Caco-2 (cell line): ENCODE measurements around the gene ERI3. TPM values are rescaled to one million over a fixed set of nuclear protein-coding genes. Genes with fewer than 3 reads are reported as not detected.

Source experiments
- BruUV-seq: library from RNA; stranded (reverse); fragments of 400-500 nt; replicated peaks from 2 replicates; lab custom pipeline; 2021; lab: Mats Ljungman, UMichigan
- CTCF ChIA-PET: fragments of 300-600 bp; sonication (Branson Sonifier 250); formaldehyde crosslinking; loops from one replicate; lab custom pipeline; 2022; ENCODE audit warnings: antibody characterized with exemption; lab: Charles Lee
- POLR2A ChIA-PET: fragments of 300-600 bp; sonication (Branson Sonifier 250); formaldehyde crosslinking; loops from one replicate; lab custom pipeline; 2022; ENCODE audit warnings: antibody characterized with exemption; lab: Charles Lee
- DNase-seq, 2 experiments: peaks; one replicate each; pipeline versions ENCODE4 v3.0.0 to v3.0.0-alpha.2; 2020 to 2022
- H3K27me3 ChIP-seq: replicated peaks from 2 replicates; pipeline ENCODE4 v1.6.0; 2011; ENCODE audit warnings: low read length; ENCODE audit not compliant: control insufficient read depth, insufficient read depth
- H3K36me3 ChIP-seq: 2 replicates; pipeline ENCODE4 v1.5.1; 2011; ENCODE audit warnings: low read length; ENCODE audit not compliant: control insufficient read depth, insufficient read depth
- H3K4me1 ChIP-seq: fragments of 250-450 bp; sonication (Bioruptor Pico); 2 replicates; pipeline ENCODE4 v1.5.1; 2020; ENCODE audit warnings: mild to moderate bottlenecking
- H3K4me3 ChIP-seq: 2 replicates; pipeline ENCODE4 v1.5.1; 2011; ENCODE audit warnings: low read depth, mild to moderate bottlenecking, control low read depth, low read length
- H3K9me3 ChIP-seq: fragments of 250-450 bp; sonication (Bioruptor Pico); 2 replicates; pipeline ENCODE4 v1.5.1; 2020; ENCODE audit warnings: mild to moderate bottlenecking, moderate library complexity
- H3K27ac Mint-ChIP-seq: one replicate; pipeline ENCODE4 v1.8.0; 2022; ENCODE audit warnings: mixed read lengths; ENCODE audit not compliant: unreplicated experiment
- H3K27me3 Mint-ChIP-seq: one replicate; pipeline ENCODE4 v1.8.0; 2022; ENCODE audit warnings: mixed read lengths; ENCODE audit not compliant: insufficient read depth, unreplicated experiment
- H3K36me3 Mint-ChIP-seq: one replicate; pipeline ENCODE4 v1.8.0; 2022; ENCODE audit warnings: mild to moderate bottlenecking, mixed read lengths; ENCODE audit not compliant: insufficient read depth, unreplicated experiment
- H3K4me1 Mint-ChIP-seq: one replicate; pipeline ENCODE4 v1.8.0; 2022; ENCODE audit warnings: low read depth, mixed read lengths; ENCODE audit not compliant: unreplicated experiment
- H3K4me3 Mint-ChIP-seq: one replicate; pipeline ENCODE4 v1.8.0; 2022; ENCODE audit warnings: mild to moderate bottlenecking, moderate library complexity, mixed read lengths; ENCODE audit not compliant: unreplicated experiment
- H3K9me3 Mint-ChIP-seq: one replicate; pipeline ENCODE4 v1.8.0; 2022; ENCODE audit warnings: mixed read lengths; ENCODE audit not compliant: unreplicated experiment
- CTCF ChIP-seq, 2 experiments: fragments of 200-600 bp in 1 of 2; IDR thresholded peaks; 1 replicate in 1 of 2; 2 replicates in 1 of 2; pipeline versions ENCODE4 v1.5.1 to v1.8.0; 2011 to 2022; ENCODE audit warnings: antibody characterized with exemption in 1 of 2, control low read depth in 1 of 2, inconsistent platforms in 1 of 2, low read depth in 1 of 2, low read length in 1 of 2, mild to moderate bottlenecking in 1 of 2, moderate library complexity in 1 of 2; ENCODE audit not compliant: insufficient read depth in 1 of 2, severe bottlenecking in 1 of 2, unreplicated experiment in 1 of 2
- intact Hi-C: fragments of 100-400 bp; cut with micrococcal nuclease; formaldehyde crosslinking; loops from one replicate; pipeline ENCODE4 v1.10.0; 2022; ENCODE audit not compliant: unreplicated experiment
- total RNA-seq: library from RNA; stranded (reverse); gene quantifications from 2 replicates; pipeline ENCODE4 v1.2.3, GENCODE V29; 2022

Gene ERI3
- total RNA-seq, 1 experiment from 2014 or later = 38.2 TPM

GRCh38 chr1:44282704-44283426 lies 72.2 kb downstream of the ERI3 start:
- peaks cover 8% of the 10 kb centered on the region for H3K36me3 Mint-ChIP-seq

GRCh38 chr1:44281962-44282703 lies 72.9 kb downstream of the ERI3 start:
- no TSS peak for BruUV-seq
- Mint-ChIP-seq H3K27me3 (no peaks in the 10 kb centered on the region), H3K36me3 (peaks cover 8% of the 10 kb centered on the region), H3K27ac (no peak overlapping the region), H3K9me3 (no peaks in the 10 kb centered on the region), H3K4me1 (peaks cover 8% of the 10 kb centered on the region), H3K4me3 (no peak overlapping the region)
- no peak overlapping the region for H3K4me3 ChIP-seq
- POLR2A ChIA-PET = no interaction called here
- intact Hi-C loops = no loop called here
- no peak for TF ChIP-seq CTCF (IDR thresholded peaks at IDR 0.05; ENCODE audit: insufficient read depth in 1 of 2, low read depth in 1 of 2, low read length in 1 of 2, severe bottlenecking in 1 of 2, unreplicated experiment in 1 of 2)
- no peaks in the 10 kb centered on the region for H3K36me3 ChIP-seq
- no peaks in the 10 kb centered on the region for H3K27me3 ChIP-seq
- no peak for DNase-seq
- CTCF ChIA-PET = interaction anchor here (1.4 kb wide), 1 partner anchor 64 kb away, joined by 4 read pairs; no protein-coding TSS in a partner anchor
- no peaks in the 10 kb centered on the region for H3K9me3 ChIP-seq
- peaks cover 3% of the 10 kb centered on the region for H3K4me1 ChIP-seq

More at GRCh38 chr1:44282704-44283426, 72.2 kb downstream of the ERI3 start:
- Histone ChIP-seq H3K4me3 (no peak overlapping the region), H3K9me3 (no peaks in the 10 kb centered on the region), H3K36me3 (no peaks in the 10 kb centered on the region), H3K27me3 (no peaks in the 10 kb centered on the region), H3K4me1 (peaks cover 3% of the 10 kb centered on the region)
- Mint-ChIP-seq H3K4me1 (peaks cover 8% of the 10 kb centered on the region), H3K4me3 (no peak overlapping the region), H3K9me3 (no peaks in the 10 kb centered on the region), H3K27ac (peak overlapping the region; percentile 65), H3K27me3 (no peaks in the 10 kb centered on the region)
- intact Hi-C loops = no loop called here
- POLR2A ChIA-PET = no interaction called here
- DNase-seq = no peak
- TF ChIP-seq CTCF (IDR thresholded peaks at IDR 0.05; ENCODE audit: insufficient read depth in 1 of 2, low read depth in 1 of 2, low read length in 1 of 2, severe bottlenecking in 1 of 2, unreplicated experiment in 1 of 2) = no peak
- CTCF ChIA-PET = interaction anchor here (1.4 kb wide), 1 partner anchor 65 kb away, joined by 4 read pairs; no protein-coding TSS in a partner anchor
- BruUV-seq = no TSS peak

- no TSS peak for BruUV-seq
- H3K4me3 ChIP-seq = no peak overlapping the region
- DNase-seq = no peak
- no peaks in the 10 kb centered on the region for H3K36me3 ChIP-seq
- Mint-ChIP-seq H3K9me3 (no peaks in the 10 kb centered on the region), H3K4me3 (no peak overlapping the region), H3K4me1 (no peaks in the 10 kb centered on the region), H3K27ac (no peak overlapping the region), H3K27me3 (no peaks in the 10 kb centered on the region), H3K36me3 (no peaks in the 10 kb centered on the region)
- H3K4me1 ChIP-seq = no peaks in the 10 kb centered on the region
- POLR2A ChIA-PET = no interaction called here
- CTCF ChIA-PET = no interaction called here
- intact Hi-C loops = no loop called here
- TF ChIP-seq CTCF (IDR thresholded peaks at IDR 0.05; ENCODE audit: insufficient read depth in 1 of 2, low read depth in 1 of 2, low read length in 1 of 2, severe bottlenecking in 1 of 2, unreplicated experiment in 1 of 2) = no peak
- no peaks in the 10 kb centered on the region for H3K9me3 ChIP-seq
- no peaks in the 10 kb centered on the region for H3K27me3 ChIP-seq
Measured at GRCh38 chr1:44276901-44277300, 78.2 kb downstream of the ERI3 start.
